ENCODE results near the gene ASPG.

DNA sequence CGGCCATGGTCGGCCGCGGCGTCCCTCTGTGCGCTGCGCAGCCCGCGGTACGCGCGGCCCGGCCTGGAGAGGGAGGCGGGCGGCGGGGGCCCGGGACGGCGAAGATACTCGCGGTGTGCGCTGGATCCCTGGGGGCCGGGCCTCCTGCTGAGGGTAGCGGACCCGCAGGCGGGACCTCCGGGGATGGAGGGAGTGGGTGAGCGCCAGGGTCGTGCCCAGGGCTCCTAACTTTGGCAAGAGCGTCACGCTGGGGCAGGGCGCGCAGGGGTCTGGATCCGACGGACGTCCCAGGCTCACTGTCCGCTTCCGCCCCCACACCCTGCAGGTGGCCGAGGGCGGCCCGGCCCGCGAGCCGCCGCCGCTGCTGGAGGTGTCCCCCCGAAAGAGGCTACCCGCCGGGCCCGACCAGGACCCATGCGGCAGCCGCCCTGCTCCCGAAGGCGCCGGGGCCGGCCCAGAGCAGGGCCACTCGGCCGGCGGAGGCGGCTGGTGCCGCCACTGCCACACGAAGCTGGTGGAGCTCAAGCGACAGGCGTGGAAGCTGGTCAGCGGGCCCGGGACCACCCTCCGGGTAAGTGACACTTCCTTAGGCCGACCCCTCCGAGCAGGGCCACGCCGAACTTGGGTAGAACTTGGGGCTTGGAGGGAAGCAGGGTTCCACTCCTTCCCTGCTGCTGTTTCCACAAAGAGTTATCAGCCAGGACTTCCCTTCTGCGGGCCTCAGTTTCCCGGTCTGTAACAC, 53.4 kb downstream of the ASPG start:
- TF ChIP-seq ZNF224 (CRISPR knock-in tag; IDR thresholded peaks at IDR 0.05), result no peak
- TF ChIP-seq, protein P1, sequence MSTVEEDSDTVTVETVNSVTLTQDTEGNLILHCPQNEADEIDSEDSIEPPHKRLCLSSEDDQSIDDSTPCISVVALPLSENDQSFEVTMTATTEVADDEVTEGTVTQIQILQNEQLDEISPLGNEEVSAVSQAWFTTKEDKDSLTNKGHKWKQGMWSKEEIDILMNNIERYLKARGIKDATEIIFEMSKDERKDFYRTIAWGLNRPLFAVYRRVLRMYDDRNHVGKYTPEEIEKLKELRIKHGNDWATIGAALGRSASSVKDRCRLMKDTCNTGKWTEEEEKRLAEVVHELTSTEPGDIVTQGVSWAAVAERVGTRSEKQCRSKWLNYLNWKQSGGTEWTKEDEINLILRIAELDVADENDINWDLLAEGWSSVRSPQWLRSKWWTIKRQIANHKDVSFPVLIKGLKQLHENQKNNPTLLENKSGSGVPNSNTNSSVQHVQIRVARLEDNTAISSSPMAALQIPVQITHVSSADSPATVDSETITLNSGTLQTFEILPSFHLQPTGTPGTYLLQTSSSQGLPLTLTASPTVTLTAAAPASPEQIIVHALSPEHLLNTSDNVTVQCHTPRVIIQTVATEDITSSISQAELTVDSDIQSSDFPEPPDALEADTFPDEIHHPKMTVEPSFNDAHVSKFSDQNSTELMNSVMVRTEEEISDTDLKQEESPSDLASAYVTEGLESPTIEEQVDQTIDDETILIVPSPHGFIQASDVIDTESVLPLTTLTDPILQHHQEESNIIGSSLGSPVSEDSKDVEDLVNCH (CRISPR knock-in tag; IDR thresholded peaks at IDR 0.05), result no peak
- TF ChIP-seq EHMT2 (IDR thresholded peaks at IDR 0.05; ENCODE audit: borderline replicate concordance, low read depth, low read length), result no peak
- TF ChIP-seq, protein P2, sequence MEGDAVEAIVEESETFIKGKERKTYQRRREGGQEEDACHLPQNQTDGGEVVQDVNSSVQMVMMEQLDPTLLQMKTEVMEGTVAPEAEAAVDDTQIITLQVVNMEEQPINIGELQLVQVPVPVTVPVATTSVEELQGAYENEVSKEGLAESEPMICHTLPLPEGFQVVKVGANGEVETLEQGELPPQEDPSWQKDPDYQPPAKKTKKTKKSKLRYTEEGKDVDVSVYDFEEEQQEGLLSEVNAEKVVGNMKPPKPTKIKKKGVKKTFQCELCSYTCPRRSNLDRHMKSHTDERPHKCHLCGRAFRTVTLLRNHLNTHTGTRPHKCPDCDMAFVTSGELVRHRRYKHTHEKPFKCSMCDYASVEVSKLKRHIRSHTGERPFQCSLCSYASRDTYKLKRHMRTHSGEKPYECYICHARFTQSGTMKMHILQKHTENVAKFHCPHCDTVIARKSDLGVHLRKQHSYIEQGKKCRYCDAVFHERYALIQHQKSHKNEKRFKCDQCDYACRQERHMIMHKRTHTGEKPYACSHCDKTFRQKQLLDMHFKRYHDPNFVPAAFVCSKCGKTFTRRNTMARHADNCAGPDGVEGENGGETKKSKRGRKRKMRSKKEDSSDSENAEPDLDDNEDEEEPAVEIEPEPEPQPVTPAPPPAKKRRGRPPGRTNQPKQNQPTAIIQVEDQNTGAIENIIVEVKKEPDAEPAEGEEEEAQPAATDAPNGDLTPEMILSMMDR (CRISPR knock-in tag; IDR thresholded peaks at IDR 0.05), result no peak

All from HepG2 (cell line).